ENCODE data around the gene RNF2.

Gene RNF2

DNA sequence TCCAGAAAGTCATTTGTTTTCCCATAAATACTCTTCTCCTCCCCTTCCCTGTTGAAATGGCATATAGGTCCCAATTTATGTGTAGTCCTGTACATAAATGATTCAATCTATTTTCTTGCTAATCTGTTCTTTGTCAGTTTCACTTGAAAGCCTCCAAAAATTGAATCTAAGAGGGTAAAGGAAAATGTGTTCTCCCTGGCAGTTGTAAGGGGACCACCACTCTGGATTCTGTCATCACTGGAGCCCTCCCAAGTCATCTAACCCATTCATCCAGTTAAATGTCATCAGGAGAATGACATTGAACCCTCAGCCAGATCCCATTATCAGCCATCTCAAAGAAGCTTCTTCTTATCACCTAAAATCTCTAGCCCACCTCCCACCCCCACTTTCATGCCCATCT is 35.0 kb upstream of the RNF2 start:
- no peak overlapping the region for H3K27ac ChIP-seq (replicated peaks)
- TF ChIP-seq GABPA (IDR thresholded peaks at IDR 0.05; ENCODE audit: low read depth) (no peak), SPI1 (IDR thresholded peaks at IDR 0.05; ENCODE audit: borderline replicate concordance, low read depth) (no peak), POLR2AphosphoS5 (IDR thresholded peaks at IDR 0.05; ENCODE audit: low read depth) (no peak), CTCF (IDR thresholded peaks at IDR 0.05; ENCODE audit: insufficient read depth, low read length) (no peak)
- TF ChIP-seq, protein P1, sequence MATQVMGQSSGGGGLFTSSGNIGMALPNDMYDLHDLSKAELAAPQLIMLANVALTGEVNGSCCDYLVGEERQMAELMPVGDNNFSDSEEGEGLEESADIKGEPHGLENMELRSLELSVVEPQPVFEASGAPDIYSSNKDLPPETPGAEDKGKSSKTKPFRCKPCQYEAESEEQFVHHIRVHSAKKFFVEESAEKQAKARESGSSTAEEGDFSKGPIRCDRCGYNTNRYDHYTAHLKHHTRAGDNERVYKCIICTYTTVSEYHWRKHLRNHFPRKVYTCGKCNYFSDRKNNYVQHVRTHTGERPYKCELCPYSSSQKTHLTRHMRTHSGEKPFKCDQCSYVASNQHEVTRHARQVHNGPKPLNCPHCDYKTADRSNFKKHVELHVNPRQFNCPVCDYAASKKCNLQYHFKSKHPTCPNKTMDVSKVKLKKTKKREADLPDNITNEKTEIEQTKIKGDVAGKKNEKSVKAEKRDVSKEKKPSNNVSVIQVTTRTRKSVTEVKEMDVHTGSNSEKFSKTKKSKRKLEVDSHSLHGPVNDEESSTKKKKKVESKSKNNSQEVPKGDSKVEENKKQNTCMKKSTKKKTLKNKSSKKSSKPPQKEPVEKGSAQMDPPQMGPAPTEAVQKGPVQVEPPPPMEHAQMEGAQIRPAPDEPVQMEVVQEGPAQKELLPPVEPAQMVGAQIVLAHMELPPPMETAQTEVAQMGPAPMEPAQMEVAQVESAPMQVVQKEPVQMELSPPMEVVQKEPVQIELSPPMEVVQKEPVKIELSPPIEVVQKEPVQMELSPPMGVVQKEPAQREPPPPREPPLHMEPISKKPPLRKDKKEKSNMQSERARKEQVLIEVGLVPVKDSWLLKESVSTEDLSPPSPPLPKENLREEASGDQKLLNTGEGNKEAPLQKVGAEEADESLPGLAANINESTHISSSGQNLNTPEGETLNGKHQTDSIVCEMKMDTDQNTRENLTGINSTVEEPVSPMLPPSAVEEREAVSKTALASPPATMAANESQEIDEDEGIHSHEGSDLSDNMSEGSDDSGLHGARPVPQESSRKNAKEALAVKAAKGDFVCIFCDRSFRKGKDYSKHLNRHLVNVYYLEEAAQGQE (IDR thresholded peaks at IDR 0.05; ENCODE audit: insufficient replicate concordance, low read depth) = no peak

GRCh38 chr1:185014941-185015340 is 30.4 kb upstream of the RNF2 start:
- Histone ChIP-seq H3K27ac (replicated peaks) (no peak overlapping the region), H3K4me3 (replicated peaks; ENCODE audit: insufficient read depth, low read length) (no peak overlapping the region), H3K27me3 (ENCODE audit: insufficient read depth, poor library complexity, severe bottlenecking) (no peaks in the 10 kb centered on the region)
- DNase-seq (ENCODE audit: low read depth in 1 of 2, low spot score in 1 of 2) = no peak
- no peak for TF ChIP-seq GABPA (IDR thresholded peaks at IDR 0.05; ENCODE audit: low read depth)

More for the DNA sequence above, 35.0 kb upstream of the RNF2 start:
- Histone ChIP-seq H3K4me3 (replicated peaks; ENCODE audit: insufficient read depth, low read length) (no peak overlapping the region), H3K27me3 (ENCODE audit: insufficient read depth, poor library complexity, severe bottlenecking) (no peaks in the 10 kb centered on the region)
- no peak for DNase-seq (ENCODE audit: low read depth in 1 of 2, low spot score in 1 of 2)

GRCh38 chr1:185015631-185016030 is 29.7 kb upstream of the RNF2 start:
- Histone ChIP-seq H3K27ac (replicated peaks) (no peak overlapping the region), H3K4me3 (replicated peaks; ENCODE audit: insufficient read depth, low read length) (no peak overlapping the region), H3K27me3 (ENCODE audit: insufficient read depth, poor library complexity, severe bottlenecking) (no peaks in the 10 kb centered on the region)
- TF ChIP-seq, protein P1 (IDR thresholded peaks at IDR 0.05; ENCODE audit: insufficient replicate concordance, low read depth) = no peak
- TF ChIP-seq GABPA (IDR thresholded peaks at IDR 0.05; ENCODE audit: low read depth) (no peak), SPI1 (IDR thresholded peaks at IDR 0.05; ENCODE audit: borderline replicate concordance, low read depth) (no peak), CTCF (IDR thresholded peaks at IDR 0.05; ENCODE audit: insufficient read depth, low read length) (no peak), POLR2AphosphoS5 (IDR thresholded peaks at IDR 0.05; ENCODE audit: low read depth) (no peak)
- no peak for DNase-seq (ENCODE audit: low read depth in 1 of 2, low spot score in 1 of 2)

- TF ChIP-seq GABPA (IDR thresholded peaks at IDR 0.05; ENCODE audit: low read depth) (no peak), CTCF (IDR thresholded peaks at IDR 0.05; ENCODE audit: insufficient read depth, low read length) (no peak), SPI1 (IDR thresholded peaks at IDR 0.05; ENCODE audit: borderline replicate concordance, low read depth) (no peak), POLR2AphosphoS5 (IDR thresholded peaks at IDR 0.05; ENCODE audit: low read depth) (no peak)
- TF ChIP-seq, protein P1 (IDR thresholded peaks at IDR 0.05; ENCODE audit: insufficient replicate concordance, low read depth) = no peak
- Histone ChIP-seq H3K27me3 (ENCODE audit: insufficient read depth, poor library complexity, severe bottlenecking) (no peaks in the 10 kb centered on the region), H3K27ac (replicated peaks) (no peak overlapping the region), H3K4me3 (replicated peaks; ENCODE audit: insufficient read depth, low read length) (no peak overlapping the region)
- DNase-seq (ENCODE audit: low read depth in 1 of 2, low spot score in 1 of 2) = no peak
Measured at GRCh38 chr1:185016880-185017279, 28.5 kb upstream of the RNF2 start.
